Measurements from ENCODE around the gene WASF2. TPM values are rescaled to one million over a fixed set of nuclear protein-coding genes. Genes with fewer than 3 reads are reported as not detected.

The WASF2 gene
- total and polyA plus RNA-seq, 12 donors = 17.4 to 159 (median 60.9) TPM

- Histone ChIP-seq H3K36me3 (replicated peaks in 1 of 2) (no peaks in the 10 kb centered on the region), H3K27me3 (no peaks in the 10 kb centered on the region)
These were observed 7.9 kb downstream of the WASF2 start for GRCh38 chr1:27481994-27482620.

GRCh38 chr1:27478098-27478497 lies 11.9 kb downstream of the WASF2 start:
- Histone ChIP-seq H3K4me1 (replicated peaks in 1 of 2) (peaks cover 14 to 62% of the 10 kb centered on the region in 2 donors), H3K27me3 (no peaks in the 10 kb centered on the region), H3K36me3 (replicated peaks in 1 of 2) (no peaks in the 10 kb centered on the region), H3K4me3 (no peak overlapping the region), H3K9me3 (replicated peaks in 1 of 3) (no peaks in the 10 kb centered on the region), H3K27ac (no peak overlapping the region)
- DNase-seq = no peak
- WGBS, 4 donors = 90 to 96% (median 93%) methylated on average over 4 of the region's 4 CpGs
- no peak for TF ChIP-seq CTCF (IDR thresholded peaks at IDR 0.05)
- TF ChIP-seq POLR2A (IDR thresholded peaks at IDR 0.05) = no peak
- intact Hi-C loops (cut with DNase I) = loop anchor here in 1 of 2 donors (10.0 kb wide), 1 partner anchor 53 kb away; no protein-coding TSS in a partner anchor

More at GRCh38 chr1:27481994-27482620, 7.9 kb downstream of the WASF2 start:
- no peak for DNase-seq
- intact Hi-C loops (cut with DNase I) = loop anchor here in 1 of 2 donors (10.0 kb wide), 1 partner anchor 47 kb away; no protein-coding TSS in a partner anchor
- TF ChIP-seq CTCF (IDR thresholded peaks at IDR 0.05) (no peak), POLR2A (IDR thresholded peaks at IDR 0.05) (no peak)
- Histone ChIP-seq H3K4me3 (no peak overlapping the region), H3K4me1 (replicated peaks in 1 of 2) (peaks cover 0 to 43% of the 10 kb centered on the region in 2 donors), H3K9me3 (replicated peaks in 1 of 3) (no peaks in the 10 kb centered on the region), H3K27ac (no peak overlapping the region)
- WGBS, 4 donors = 82 to 92% (median 86%) methylated on average over 2 of the region's 2 CpGs

GRCh38 chr1:27476237-27476636 lies 13.7 kb downstream of the WASF2 start:
- intact Hi-C loops (cut with DNase I) = loop anchor here in 1 of 2 donors (10.0 kb wide), 1 partner anchor 51 kb away; no protein-coding TSS in a partner anchor
- no peak for TF ChIP-seq CTCF (IDR thresholded peaks at IDR 0.05)
- Histone ChIP-seq H3K4me3 (no peak overlapping the region), H3K27me3 (no peaks in the 10 kb centered on the region), H3K9me3 (replicated peaks in 1 of 3) (no peaks in the 10 kb centered on the region), H3K27ac (no peak overlapping the region), H3K4me1 (replicated peaks in 1 of 2) (peaks cover 14 to 58% of the 10 kb centered on the region in 2 donors), H3K36me3 (replicated peaks in 1 of 2) (no peaks in the 10 kb centered on the region)
- peak in 1 of 7 donors; percentile 49 for DNase-seq
- WGBS, 4 donors = 80 to 100% (median 86%) methylated on average over 2 of the region's 2 CpGs

GRCh38 chr1:27475720-27476119 lies 14.2 kb downstream of the WASF2 start:
- TF ChIP-seq POLR2A (IDR thresholded peaks at IDR 0.05) (no peak), CTCF (IDR thresholded peaks at IDR 0.05) (no peak)
- H3K4me1 ChIP-seq (replicated peaks in 1 of 2) = peaks cover 14 to 59% of the 10 kb centered on the region in 2 donors
- H3K36me3 ChIP-seq (replicated peaks in 1 of 2) = no peaks in the 10 kb centered on the region
- DNase-seq = no peak
- H3K27ac ChIP-seq = no peak overlapping the region
- H3K4me3 ChIP-seq = no peak overlapping the region
- H3K27me3 ChIP-seq = no peaks in the 10 kb centered on the region
- WGBS, 4 donors = 74 to 86% (median 80%) methylated on average over 4 of the region's 4 CpGs
- H3K9me3 ChIP-seq (replicated peaks in 1 of 3) = no peaks in the 10 kb centered on the region
- intact Hi-C loops (cut with DNase I) = loop anchor here in 1 of 2 donors (10.0 kb wide), 1 partner anchor 51 kb away; no protein-coding TSS in a partner anchor
